IPS DF 19.7 (cell line): ENCODE measurements around the gene SMC1B.
"Not testable (repeated sequence)": the region's sequence is repeated elsewhere in the genome, so short reads cannot be mapped to it uniquely, and the experiment has no call there.

Source experiments
- DNase-seq: peaks from one replicate; pipeline ENCODE4 v3.0.0-alpha.2; 2013; ENCODE audit warnings: low read depth, low spot score

Gene SMC1B

DNA sequence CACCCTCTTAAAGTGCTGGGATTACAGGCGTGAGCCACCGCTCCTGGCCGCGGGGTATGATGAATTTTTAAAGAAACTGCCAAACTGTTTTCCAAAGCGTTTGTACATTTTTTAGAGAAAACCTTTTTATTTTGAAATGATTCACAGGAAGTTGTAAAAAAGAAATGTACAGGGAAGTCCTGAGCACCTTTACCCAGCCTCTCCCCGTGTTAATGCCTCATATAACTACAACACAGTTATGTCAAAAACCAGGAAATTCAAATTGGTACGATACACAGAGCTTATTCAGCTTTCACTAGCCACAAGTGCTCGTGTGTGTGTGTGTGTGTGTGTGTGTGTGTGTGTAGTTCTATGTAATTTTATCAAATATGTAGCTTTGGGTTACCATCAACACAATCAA lies 110.6 kb downstream of the SMC1B start:
- no peak for DNase-seq

DNA sequence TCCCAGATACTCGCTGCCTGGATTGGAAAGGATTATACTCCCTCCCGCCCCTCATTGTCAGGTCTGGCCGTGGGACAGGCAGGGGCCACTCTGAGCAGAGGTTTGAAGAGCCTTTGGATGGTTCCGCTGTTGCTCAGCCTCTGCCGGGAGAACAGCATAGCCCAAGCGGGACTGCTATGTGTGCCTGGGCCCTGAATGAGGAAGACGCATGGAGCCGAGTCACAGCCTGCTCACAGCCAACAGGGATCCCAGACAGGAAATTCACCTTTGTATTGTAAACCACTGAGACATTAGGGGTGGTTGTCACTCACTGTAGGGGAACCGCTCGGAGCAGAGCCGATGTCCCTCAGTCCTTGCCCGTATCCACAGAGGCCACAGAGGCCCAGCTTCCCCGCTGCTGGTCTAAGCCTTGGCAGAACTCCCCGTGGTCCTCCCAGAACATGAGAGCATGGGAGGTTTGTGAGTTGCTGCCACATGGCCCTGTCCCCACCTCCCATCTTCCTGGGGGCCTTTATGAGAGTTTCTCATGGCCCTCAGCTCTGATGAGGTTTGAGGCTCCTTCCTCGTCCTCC lies 114.4 kb downstream of the SMC1B start:
- no peak for DNase-seq

DNA sequence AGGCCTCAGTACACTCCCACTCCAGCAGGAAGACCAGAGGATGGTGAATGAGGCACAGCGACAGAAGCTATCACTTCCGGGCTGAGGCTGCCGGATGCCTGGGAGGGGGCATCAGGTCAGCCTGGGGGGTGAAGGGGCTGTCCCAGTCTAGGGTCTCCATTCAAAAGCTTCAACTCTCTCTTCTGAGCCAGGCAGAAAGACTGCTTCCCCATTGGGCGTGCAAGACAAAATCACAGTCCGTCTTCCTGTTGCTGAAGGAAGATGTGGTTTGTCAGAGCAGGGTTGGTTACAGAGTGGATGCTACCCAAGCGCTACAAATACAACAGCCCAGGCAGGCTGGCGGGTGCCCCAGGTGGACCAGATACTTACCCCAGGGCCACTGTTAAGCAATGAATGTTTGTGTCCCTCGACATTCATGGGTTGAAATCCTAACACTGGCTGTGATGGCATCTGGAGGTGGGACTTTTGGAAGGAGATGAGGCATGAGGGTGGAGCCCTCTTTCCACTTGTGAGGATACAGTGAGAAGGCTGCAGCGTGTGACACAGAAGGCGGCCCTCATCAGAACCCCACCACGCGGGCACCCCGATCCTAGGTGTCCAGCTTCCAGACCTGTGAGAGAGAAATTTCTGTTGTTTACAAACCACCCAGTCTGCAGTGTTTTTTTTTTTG lies 116.6 kb downstream of the SMC1B start:
- no peak for DNase-seq

DNA sequence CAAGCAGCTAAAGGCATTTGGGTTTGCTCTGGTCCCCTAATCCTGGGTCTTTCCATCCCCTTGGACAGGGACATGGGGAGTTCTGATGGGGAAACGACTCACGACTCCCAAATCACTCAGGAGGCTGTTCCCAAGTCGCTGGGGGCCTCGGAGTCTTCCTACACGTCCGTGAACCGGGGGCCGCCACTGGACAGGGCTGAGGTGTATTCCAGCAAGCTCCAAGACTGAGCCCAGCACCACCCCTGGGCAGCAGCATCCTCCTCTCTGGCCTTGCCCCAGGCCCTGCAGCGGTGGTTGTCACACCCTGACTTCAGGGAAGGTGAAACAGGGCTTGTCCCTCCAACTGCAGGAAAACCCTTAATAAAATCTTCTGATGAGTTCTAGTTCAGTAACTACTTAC lies 117.9 kb downstream of the SMC1B start:
- no peak for DNase-seq

DNA sequence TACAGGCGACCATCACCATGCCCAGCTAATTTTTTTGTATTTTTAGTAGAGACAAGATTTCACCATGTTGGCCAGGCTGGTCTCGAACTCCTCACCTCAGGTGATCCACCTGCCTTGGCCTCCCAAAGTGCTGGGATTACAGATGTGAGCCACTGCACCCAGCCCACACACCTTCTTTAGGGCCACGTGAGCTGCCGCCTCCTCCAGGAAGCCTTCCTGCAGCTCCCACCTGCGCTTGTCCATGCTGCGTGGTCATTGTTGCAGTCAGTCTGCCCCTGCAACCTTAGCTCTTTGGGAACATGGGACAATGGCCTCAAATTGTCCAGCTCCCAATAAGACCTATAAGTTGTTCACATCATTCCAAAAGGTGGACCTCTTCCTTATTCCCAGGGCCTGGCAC lies 118.4 kb downstream of the SMC1B start:
- DNase-seq: not testable (repeated sequence)
